Urothelium cell line (cell line): Measurements from ENCODE around the gene TICRR.

Experiments
- DNase-seq: peaks from one replicate; pipeline ENCODE4 v3.0.0; 2011; ENCODE audit warnings: low spot score, mixed read lengths
- FAIRE-seq: peaks from 2 replicates; lab custom pipeline; 2011; peaks lifted over from hg19 to GRCh38; lab: Jason Lieb, UNC

Gene TICRR

GRCh38 chr15:89653578-89653977, 78.3 kb downstream of the TICRR start:
- FAIRE-seq = no peak
- no peak for DNase-seq

GRCh38 chr15:89654301-89654761, 79.1 kb downstream of the TICRR start:
- FAIRE-seq (no peak), DNase-seq (peak; percentile 60)

DNA sequence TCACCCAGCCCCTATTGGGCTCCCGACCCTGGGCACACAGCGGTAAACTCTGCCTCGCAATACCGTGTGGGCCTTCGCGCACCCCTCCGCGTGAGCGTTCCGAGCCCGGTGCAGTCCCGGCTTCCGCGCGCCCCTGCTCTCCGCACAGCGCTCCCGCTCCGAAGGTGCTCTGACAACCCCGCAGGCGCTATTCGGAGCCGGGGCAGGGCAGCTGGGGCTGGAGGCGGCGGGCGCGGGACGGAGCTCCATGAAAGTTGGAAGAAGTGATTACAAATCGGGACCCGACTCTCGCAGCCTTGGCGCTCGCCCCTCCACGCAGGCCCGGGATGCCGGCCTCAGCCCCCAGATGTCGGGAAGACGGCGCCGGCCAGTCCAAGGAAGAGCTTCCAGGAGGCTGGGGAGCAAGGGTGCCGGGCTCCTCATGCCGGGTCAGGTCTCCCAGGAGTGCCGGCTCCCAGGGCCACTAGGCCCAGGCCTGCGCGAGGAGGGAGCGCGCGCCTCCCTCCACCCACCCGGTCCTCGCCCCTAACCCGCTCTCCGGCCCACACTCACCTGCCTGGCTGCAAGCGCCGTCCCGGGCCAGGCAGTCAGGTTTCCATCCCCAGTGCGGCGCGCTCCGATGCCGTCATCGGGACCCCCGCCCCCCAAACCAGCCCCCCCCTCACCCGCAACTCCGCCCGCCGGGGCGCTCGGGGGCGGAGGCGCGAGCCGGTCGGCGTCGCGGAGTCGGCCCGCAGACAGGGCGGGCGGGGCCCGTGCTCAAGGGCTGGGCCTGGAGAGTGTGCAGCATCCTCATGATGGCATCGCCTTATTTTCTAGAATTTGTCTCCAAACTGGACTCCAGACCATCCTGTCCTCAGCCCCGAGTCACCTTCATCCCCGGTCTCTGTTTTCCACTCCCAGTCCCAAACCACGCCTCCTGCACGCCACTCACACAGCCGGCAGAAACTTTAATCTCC, 79.9 kb downstream of the TICRR start, which contains the start of gene KIF7:
TSS of gene KIF7 (minus strand) at position 621 of the 959 bp plus-strand sequence. CDS start 2,537 bp downstream, outside the sequence.
- DNase-seq = peak; percentile 91
- FAIRE-seq = no peak

- DNase-seq = no peak
- FAIRE-seq = no peak
Measured at GRCh38 chr15:89656116-89656815, 81.0 kb downstream of the TICRR start.

- DNase-seq = no peak
- no peak for FAIRE-seq
Measured at GRCh38 chr15:89657686-89658200, 82.5 kb downstream of the TICRR start.

GRCh38 chr15:89659295-89659694, 84.0 kb downstream of the TICRR start:
- FAIRE-seq (no peak), DNase-seq (no peak)

DNA sequence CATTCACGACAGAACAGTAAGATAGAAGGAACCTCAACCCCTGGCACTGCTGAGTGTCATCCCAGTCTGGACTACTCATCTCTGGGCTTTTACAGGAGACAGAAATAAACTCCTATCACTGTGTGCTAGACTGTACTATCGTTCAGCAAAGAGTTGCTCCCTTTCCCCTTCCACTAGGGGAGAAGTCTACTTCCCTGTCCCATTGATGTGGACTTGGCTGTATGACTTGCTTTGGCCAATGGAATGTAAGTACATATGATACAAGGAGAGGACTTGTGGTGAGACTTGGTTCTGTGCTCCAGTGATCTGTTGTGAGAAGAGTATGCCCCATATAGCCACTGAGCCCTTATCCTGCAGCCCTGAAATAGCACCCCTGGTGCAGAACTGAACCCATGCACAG, 85.3 kb downstream of the TICRR start:
- DNase-seq (no peak), FAIRE-seq (no peak)

GRCh38 chr15:89662893-89663626, 87.8 kb downstream of the TICRR start:
- peak; percentile 93 for DNase-seq
- peak; percentile 35 for FAIRE-seq

- DNase-seq = no peak
- no peak for FAIRE-seq
Measured at GRCh38 chr15:89664441-89665350, 89.4 kb downstream of the TICRR start.

DNA sequence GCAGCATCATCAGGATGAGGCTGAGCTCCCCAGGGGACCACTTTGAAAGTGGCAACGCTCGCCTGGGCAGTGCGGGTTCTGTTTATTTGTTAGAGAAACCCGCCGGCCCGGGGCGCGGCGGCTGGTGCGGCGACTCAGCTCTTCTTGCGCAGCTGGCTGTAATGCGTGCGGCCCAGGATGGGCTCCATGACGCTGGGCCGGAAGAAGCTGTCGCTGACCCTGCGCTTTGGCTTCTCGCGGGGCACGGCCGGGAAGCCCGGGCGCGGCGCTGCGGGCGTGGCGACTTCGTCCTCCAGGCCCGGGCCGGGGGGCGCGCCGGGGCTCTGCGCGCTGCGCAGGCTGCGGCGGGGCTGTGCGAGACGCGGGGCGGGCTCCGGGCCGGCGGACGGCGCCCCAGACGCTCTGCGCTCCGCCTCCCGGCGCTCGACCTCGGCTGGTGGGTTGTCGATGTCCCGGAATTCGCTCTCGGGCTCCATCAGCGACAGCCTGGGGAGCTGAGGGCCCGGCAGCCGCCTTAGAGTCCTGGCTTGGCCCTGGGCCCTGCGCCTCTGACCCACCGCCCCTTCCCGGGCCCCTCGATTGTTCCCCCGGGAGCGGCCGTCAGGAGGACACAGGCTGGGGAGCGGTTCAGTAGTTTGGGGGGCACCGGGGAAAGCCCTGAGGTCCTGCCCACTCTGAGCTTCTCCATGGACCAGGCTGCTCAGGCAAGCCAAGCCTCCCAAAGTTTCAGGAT, 90.3 kb downstream of the TICRR start:
- no peak for DNase-seq
- no peak for FAIRE-seq

GRCh38 chr15:89666184-89666857, 91.1 kb downstream of the TICRR start:
- FAIRE-seq = no peak
- no peak for DNase-seq

DNA sequence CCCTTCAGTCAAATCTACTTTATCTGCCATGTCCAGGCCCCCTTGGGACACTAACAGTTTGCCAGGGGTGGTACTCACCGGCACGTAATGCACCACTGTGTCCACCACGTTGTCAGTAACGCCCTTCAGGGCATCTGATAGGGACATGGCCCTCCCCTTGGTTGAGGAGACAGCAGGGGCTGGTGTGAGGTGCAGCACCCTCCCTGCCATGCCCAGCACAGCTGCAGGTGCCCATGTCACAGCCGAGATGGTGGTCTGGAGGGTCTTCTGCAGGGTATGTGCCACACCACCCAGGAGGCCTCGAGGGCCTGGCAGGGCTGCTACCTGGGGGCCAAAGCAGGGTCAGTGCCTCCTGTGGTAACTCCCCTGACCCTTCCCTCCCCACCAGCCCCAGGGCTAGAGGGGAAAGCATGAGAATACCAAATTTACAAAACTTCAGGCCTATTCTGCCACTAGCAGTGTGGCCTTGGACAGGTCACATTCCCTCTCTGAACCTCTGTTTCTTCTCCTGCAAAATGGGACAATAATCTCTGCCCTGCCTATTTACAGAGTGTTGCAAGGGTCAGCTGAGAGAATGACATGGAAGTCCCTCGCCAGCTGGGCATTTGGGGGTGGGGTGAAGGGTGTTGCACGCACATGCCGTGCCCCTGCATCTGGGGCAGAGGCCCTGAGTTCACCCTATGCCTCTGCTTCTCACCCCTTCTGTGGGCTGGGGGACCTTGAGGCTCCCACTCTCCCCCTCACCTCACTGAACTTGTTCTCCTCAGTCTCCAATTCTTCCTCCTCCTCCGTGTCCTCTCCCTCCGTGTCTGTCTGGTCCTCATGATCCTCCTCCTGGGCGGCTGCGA, 91.8 kb downstream of the TICRR start:
- peak; percentile 13 for FAIRE-seq
- no peak for DNase-seq

DNA sequence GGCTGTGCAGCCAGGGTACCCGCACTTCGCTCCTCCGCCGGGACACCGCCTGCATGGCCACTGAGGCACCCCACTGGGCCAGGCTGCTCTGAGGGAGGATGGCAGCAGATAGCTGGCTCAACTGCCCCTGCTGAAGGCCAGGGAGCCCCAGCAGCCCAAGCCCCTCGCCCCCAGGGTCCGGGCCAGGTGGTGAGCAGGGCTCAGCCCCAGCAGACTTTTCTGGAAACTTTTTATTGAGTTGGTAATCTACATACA, 92.4 kb downstream of the TICRR start:
- FAIRE-seq (no peak), DNase-seq (no peak)

DNA sequence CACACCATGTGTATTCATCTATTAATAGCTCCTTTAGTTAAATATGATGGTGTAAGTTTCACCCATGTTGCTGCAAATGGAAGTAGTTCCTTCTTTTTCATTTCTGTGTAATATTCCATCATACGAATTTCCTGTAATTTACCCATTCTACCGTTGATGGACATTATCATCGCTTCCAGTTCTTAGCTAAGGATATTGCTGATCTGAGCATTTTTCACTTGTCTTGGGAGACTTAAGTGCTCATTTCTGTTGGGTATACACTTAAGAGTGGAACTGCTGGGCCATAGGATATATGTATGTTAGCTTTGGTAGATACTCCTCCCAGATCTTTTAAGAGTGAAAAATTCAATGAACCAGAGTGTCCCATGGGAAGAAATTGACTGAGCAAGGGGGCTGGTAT, 92.9 kb downstream of the TICRR start:
- FAIRE-seq = no peak
- DNase-seq = no peak

- no peak for FAIRE-seq
- DNase-seq = no peak
Measured at GRCh38 chr15:89669309-89669865, 94.1 kb downstream of the TICRR start.

DNA sequence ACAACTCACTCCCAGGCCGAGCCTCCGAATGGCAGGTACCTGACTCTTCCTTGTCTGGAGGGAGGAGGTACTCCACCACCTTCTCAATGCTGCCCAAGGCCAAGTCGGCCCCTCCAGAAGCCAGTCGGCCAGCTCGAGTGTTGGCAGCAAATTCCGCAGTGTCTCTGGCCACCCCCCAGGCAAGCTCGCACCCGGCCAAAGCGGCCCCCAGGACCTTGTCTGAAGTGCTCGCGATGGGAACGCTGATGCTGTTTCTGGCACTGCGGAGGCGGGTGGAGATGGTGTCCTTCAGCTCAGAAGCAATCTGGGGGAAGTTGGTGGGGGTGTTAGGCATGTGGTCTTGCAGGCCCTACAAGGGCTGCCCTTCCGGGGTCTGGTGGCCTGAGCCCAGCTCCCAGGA, 94.7 kb downstream of the TICRR start:
- DNase-seq (no peak), FAIRE-seq (peak; percentile 61)

- FAIRE-seq = no peak
Measured at GRCh38 chr15:89670971-89671560, 95.8 kb downstream of the TICRR start.

More at GRCh38 chr15:89670971-89671560, 95.8 kb downstream of the TICRR start:
- no peak for DNase-seq
